ENCODE results near the gene CNTN1. TPM values are rescaled to one million over a fixed set of nuclear protein-coding genes. Genes with fewer than 3 reads are reported as not detected.

CNTN1 gene
- total and polyA plus RNA-seq, 8 donors = 2.7 to 63.5 (median 45.8) TPM

GRCh38 chr12:40992674-40993073 lies 300.4 kb downstream of the CNTN1 start:
- intact Hi-C loops (cut with DNase I) = no loop called here

GRCh38 chr12:40993158-40993557 lies 300.9 kb downstream of the CNTN1 start:
- Histone ChIP-seq H3K4me3 (no peak overlapping the region), H3K4me1 (no peaks in the 10 kb centered on the region), H3K36me3 (no peaks in the 10 kb centered on the region), H3K27me3 (no peaks in the 10 kb centered on the region), H3K9me3 (no peaks in the 10 kb centered on the region), H3K27ac (no peak overlapping the region)
- no peak for TF ChIP-seq CTCF (IDR thresholded peaks at IDR 0.05)
- DNase-seq (no peak), ATAC-seq (no peak)
- intact Hi-C loops (cut with DNase I) = no loop called here

More at GRCh38 chr12:40992674-40993073, 300.4 kb downstream of the CNTN1 start:
- H3K9me3 ChIP-seq = no peaks in the 10 kb centered on the region
- DNase-seq (no peak), ATAC-seq (no peak)
- no peaks in the 10 kb centered on the region for H3K27me3 ChIP-seq
- H3K4me1 ChIP-seq = no peaks in the 10 kb centered on the region
- no peak overlapping the region for H3K27ac ChIP-seq
- no peaks in the 10 kb centered on the region for H3K36me3 ChIP-seq
- no peak overlapping the region for H3K4me3 ChIP-seq
- TF ChIP-seq CTCF (IDR thresholded peaks at IDR 0.05) = no peak

- Histone ChIP-seq H3K27me3 (no peaks in the 10 kb centered on the region), H3K4me1 (no peaks in the 10 kb centered on the region), H3K36me3 (no peaks in the 10 kb centered on the region), H3K4me3 (no peak overlapping the region), H3K27ac (no peak overlapping the region), H3K9me3 (peaks cover 0 to 6% of the 10 kb centered on the region in 2 donors)
- ATAC-seq = no peak
- no peak for TF ChIP-seq CTCF (IDR thresholded peaks at IDR 0.05)
- DNase-seq = no peak
- intact Hi-C loops (cut with DNase I) = no loop called here
Observed at GRCh38 chr12:40996091-40996490, 303.9 kb downstream of the CNTN1 start.

- Histone ChIP-seq H3K4me1 (no peaks in the 10 kb centered on the region), H3K4me3 (no peak overlapping the region), H3K27me3 (no peaks in the 10 kb centered on the region), H3K9me3 (peaks cover 0 to 22% of the 10 kb centered on the region in 2 donors), H3K27ac (no peak overlapping the region), H3K36me3 (no peaks in the 10 kb centered on the region)
- no peak for TF ChIP-seq CTCF (IDR thresholded peaks at IDR 0.05)
- intact Hi-C loops (cut with DNase I) = no loop called here
- no peak for ATAC-seq
- no peak for DNase-seq
Observed at GRCh38 chr12:40999210-40999609, 307.0 kb downstream of the CNTN1 start.

- DNase-seq (no peak), ATAC-seq (no peak)
- Histone ChIP-seq H3K36me3 (no peaks in the 10 kb centered on the region), H3K4me3 (no peak overlapping the region), H3K4me1 (no peaks in the 10 kb centered on the region), H3K27me3 (no peaks in the 10 kb centered on the region), H3K27ac (no peak overlapping the region), H3K9me3 (peaks cover 0 to 81% of the 10 kb centered on the region in 2 donors)
- intact Hi-C loops (cut with DNase I) = no loop called here
- TF ChIP-seq CTCF (IDR thresholded peaks at IDR 0.05) = no peak
Observed at GRCh38 chr12:41008472-41008871, 316.2 kb downstream of the CNTN1 start.
